Endometrial microvascular endothelial cells (primary cell): ENCODE measurements around the gene CLDN14. TPM values are rescaled to one million over a fixed set of nuclear protein-coding genes. Genes with fewer than 3 reads are reported as not detected.

Experiments used
- in situ Hi-C: cut with HindIII; loops from 2 replicates; pipeline ENCODE4 v1.10.0; 2017; ENCODE audit warnings: low sequenced_read_pairs, low pct_unique_long_range_greater_than_20kb; ENCODE audit errors: inconsistent ontology term
- total RNA-seq: library from RNA; depleted of rRNA; stranded (reverse); fragments of >200 nt; gene quantifications from one replicate; pipeline ENCODE4 v1.2.3, GENCODE V29; 2015; ENCODE audit errors: inconsistent ontology term

The CLDN14 gene
- 1.1 TPM for total RNA-seq

DNA sequence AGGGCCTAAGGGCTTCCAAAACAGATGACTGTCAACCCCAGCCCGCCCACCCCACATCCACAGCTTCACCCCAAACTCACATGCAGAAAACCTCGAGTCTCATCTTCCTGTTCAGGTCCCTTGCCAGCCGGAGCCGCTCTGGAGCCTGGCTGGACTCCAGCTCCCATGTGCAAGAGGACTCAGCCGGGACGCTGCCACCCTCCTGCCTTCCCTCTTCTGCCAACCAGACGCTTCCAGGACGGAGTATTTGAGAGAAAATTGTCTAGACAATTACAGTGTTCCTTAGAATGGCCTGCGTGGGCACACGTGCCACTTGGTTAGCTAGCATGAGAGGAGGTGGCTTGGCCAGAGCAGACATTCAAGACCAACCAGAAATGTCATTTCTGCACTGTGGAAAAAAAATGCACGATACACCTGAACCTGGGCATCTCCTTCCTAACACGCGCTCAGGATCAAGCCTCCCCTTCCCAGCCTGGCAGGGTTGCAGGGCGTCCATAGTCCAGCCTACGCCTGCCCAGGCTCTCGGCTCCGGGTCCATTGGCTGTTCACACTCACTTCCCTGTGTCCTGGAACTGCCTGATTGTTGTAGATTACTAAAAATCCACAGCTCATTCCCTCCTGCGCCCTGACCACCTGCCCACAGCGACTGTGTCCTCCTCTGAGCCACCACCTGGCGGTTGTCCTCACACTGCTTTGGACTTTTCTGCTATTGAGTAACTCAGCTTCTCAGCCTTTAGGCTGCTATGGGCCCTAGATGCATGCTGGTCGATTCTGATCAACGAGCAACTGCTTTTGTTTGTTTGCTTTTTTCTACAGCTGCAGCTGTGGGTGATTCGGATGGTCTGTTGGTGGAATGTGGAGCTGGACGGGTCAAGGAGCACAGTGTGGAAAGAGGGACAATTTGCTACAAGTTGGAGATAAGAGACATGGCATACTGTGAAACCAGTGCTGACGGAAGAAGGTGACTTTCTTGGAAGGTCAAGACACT lies at the start of gene CLDN14:
Gene CLDN14 (minus strand): TSS at position 708 of the 988 bp plus-strand sequence. CDS start 18,427 bp downstream, outside the sequence.
- in situ Hi-C loops = no loop called here

- in situ Hi-C loops = no loop called here
These were observed 48.8 kb upstream of the CLDN14 start for GRCh38 chr21:36528716-36529115.

DNA sequence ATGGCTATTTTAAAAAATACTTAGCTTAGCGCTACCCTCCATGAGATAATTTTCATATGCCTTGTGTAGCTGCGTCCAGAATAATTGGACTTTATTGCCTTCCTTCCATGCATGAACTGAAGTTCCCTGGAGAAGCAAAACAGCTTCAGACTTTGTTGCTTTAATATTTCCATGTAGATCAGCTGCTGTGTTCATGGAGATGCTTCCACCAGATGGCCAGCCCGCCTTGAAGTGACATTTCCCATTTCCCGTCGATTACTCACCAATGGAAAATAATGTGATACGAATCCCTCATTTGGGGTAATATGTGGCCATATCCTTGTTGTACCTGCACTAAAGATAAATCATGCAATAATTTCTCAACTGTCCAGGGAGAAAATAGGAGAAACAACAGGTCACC lies 47.4 kb upstream of the CLDN14 start:
- in situ Hi-C loops = no loop called here

DNA sequence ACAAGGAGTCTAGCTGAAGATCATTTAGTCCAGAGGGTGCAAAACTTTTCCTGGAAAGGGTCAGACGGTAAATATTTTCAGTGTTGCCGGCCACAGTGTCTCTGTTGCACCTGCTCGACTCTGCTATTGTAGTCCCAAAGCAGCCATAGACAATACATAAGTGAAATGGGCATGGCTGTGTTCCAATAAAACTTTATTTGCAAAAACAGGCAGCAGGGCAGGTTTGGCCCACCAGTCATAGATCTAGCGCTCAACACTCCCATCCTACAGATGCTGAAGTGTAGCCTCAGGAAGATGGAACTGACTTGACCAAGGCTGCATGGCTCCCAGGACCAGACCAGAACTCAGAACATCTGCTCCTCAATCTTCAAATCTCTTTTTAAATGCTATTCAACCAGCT lies 46.2 kb upstream of the CLDN14 start:
- in situ Hi-C loops = no loop called here

DNA sequence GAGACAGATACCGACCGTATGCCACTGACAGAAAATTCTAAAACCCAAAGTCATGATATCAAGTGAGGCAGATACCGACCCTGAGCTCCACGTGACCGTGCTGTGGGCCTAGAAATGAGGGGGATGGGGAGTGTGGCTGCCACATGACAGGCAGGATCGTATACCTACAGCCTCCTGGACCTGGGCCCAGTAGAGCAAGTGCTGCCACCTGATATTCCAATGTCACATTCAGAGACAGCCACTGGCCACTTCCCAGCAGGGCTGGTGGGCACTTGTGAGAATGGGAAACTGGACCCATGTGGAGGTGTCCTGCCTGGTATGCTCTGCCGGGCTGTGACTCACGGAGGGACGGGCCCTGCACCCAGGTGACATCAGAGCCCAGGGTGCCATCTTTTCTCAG lies 44.6 kb upstream of the CLDN14 start:
- in situ Hi-C loops = no loop called here

GRCh38 chr21:36522219-36522808 lies 42.4 kb upstream of the CLDN14 start:
- in situ Hi-C loops = no loop called here

DNA sequence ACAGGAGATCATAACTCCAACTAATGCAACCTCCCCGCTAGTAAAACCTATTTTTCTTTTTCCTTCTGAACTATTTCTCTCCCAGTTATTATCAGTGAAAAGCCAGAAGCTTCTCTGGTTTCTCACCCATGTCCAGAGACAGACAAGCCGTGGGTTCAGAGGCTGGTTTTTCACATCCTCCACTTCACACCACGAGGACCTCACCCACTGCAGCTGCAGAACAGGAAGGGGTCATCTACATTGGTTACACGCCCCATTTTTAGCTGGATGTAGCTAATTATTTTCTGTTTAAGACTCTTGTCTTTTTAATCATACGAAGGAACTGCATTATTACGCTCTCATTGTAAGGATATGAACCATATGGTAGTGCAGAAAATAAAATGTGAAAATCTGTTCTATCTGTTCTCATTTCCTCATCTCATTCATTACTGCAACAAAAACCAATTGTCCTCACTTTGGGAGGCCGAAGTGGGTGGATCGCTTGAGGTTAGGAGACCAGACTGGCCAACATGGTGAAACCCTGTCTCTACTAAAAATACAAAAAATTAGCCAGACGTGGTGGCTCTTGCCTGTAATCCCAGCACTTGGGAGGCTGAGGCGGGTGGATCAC lies 39.1 kb upstream of the CLDN14 start:
- in situ Hi-C loops = no loop called here

GRCh38 chr21:36517366-36518075 lies 37.6 kb upstream of the CLDN14 start:
- in situ Hi-C loops = no loop called here

- in situ Hi-C loops = no loop called here
These were observed 36.4 kb upstream of the CLDN14 start for GRCh38 chr21:36516281-36516680.

DNA sequence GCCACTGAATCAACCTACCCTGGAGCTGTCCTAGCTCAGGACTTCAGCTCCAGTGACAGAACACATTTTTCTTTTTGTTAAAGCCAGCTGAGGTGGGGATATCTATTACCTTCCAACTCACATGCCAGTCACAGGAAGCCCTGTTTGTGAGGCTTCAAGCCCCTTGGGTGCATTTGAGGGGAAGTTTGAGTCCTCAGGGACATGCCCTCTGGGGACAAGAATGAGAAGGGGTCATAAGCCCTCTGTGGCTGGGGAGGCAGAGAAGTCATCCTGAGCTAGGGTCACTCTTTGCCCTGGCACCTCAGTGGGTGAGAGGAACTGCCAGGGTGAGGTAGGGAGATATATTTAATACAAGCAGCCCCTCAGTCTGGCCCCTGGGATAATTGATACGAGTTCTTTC lies 33.5 kb upstream of the CLDN14 start:
- in situ Hi-C loops = no loop called here

DNA sequence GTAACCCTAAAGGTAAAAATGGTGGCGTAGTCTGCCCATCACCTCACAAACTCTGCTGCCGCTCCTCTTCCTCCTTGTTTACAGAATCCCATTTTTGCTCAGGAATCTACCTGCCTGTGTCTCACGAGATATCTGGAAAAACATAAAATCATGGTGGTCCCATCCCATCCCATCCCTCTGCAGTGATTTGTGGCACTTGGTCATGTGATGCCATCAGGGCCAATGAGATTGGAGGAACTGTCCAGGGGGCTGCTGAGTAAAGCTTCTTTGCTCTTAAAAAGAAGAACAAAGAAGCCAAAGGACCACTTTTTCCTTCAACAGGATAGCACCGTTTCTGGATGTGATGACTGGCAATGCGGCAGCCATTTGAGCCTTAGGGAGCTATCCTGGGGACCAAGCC lies 33.0 kb upstream of the CLDN14 start:
- in situ Hi-C loops = no loop called here

GRCh38 chr21:36511484-36512220 lies 31.7 kb upstream of the CLDN14 start:
- in situ Hi-C loops = no loop called here

GRCh38 chr21:36510911-36511310 lies 31.0 kb upstream of the CLDN14 start:
- in situ Hi-C loops = no loop called here

DNA sequence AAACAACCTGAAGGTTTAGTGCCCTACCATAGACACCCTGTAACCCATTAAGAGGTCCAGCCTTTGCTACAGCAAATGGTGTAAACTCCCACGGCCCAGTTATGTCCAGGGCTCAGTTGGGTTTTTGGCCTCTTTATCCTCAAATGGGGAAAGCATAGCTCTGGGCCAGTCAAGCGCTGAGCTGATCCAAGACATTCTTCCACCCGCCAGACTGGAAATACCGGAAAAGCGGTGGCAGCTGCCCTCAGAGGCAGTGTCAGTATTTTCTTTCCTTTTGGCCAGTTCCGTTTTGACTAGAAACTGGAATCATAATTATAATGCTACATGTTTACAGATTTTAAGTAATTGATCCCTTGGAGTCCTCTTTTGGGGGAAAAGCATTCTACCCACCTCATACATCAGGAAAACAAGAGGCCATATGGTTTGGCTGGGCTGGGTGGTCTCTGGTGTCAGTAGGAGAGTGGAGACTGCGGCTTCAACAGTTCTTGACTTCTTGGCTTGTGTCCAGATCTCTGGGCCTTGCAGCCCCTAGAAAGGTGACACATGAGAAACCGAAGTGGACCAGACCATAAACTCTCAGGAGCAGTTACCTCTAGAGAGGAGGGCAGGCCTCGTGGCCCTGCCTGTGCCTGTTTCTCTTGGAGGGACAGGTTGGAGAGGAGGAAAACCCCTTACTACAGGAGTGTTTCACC lies 30.2 kb upstream of the CLDN14 start:
- in situ Hi-C loops = no loop called here

GRCh38 chr21:36508948-36509347 lies 29.0 kb upstream of the CLDN14 start:
- in situ Hi-C loops = no loop called here

- in situ Hi-C loops = no loop called here
These were observed 27.6 kb upstream of the CLDN14 start for GRCh38 chr21:36507397-36508018.

- in situ Hi-C loops = no loop called here
These were observed 26.6 kb upstream of the CLDN14 start for GRCh38 chr21:36506482-36506881.
